PFSK-1 (cell line): ENCODE results near the gene PTGFRN.

ENCODE experiments used
- FOXP2 ChIP-seq: optimal IDR thresholded peaks from 2 replicates; pipeline ENCODE3; 2011; ENCODE audit warnings: borderline replicate concordance, control low read depth, inconsistent platforms; ENCODE audit not compliant: insufficient read depth; ENCODE audit errors: extremely low read length, extremely low read depth
- SIN3A ChIP-seq: IDR thresholded peaks from 2 replicates; pipeline ENCODE4 v1.6.1; 2012; ENCODE audit warnings: mild to moderate bottlenecking, low read length, moderate library complexity, borderline replicate concordance; ENCODE audit not compliant: insufficient read depth
- TF ChIP-seq, protein P1 (sequence below), 2 experiments: IDR thresholded peaks; 2 replicates each; pipeline versions ENCODE4 v1.6.1 to v1.8.0; 2011 to 2012; ENCODE audit warnings: low read depth in 2 of 2, low read length in 2 of 2, control low read depth in 1 of 2, inconsistent platforms in 1 of 2, mild to moderate bottlenecking in 1 of 2, moderate library complexity in 1 of 2; ENCODE audit not compliant: insufficient read depth in 1 of 2

DNA sequence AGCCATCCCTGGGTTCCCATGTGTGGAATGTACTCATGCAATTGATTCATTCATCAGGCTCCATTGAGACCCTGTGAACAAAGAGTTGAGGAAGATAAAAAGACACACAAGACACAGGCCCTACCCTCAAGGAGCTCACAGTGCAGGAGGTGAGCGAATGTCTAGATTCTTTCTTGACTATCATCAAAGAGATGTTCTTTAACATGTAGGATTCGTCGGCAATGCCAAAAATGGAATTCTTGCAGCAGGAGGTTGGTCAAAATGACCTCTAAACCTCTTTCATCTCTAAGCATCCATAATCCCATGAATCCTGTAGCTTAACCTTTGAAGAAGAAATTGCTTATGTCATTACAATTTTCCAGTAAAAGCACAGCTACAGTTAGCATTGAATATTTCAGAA lies 122.5 kb downstream of the PTGFRN start:
- no peak for TF ChIP-seq FOXP2
- TF ChIP-seq, protein P1, sequence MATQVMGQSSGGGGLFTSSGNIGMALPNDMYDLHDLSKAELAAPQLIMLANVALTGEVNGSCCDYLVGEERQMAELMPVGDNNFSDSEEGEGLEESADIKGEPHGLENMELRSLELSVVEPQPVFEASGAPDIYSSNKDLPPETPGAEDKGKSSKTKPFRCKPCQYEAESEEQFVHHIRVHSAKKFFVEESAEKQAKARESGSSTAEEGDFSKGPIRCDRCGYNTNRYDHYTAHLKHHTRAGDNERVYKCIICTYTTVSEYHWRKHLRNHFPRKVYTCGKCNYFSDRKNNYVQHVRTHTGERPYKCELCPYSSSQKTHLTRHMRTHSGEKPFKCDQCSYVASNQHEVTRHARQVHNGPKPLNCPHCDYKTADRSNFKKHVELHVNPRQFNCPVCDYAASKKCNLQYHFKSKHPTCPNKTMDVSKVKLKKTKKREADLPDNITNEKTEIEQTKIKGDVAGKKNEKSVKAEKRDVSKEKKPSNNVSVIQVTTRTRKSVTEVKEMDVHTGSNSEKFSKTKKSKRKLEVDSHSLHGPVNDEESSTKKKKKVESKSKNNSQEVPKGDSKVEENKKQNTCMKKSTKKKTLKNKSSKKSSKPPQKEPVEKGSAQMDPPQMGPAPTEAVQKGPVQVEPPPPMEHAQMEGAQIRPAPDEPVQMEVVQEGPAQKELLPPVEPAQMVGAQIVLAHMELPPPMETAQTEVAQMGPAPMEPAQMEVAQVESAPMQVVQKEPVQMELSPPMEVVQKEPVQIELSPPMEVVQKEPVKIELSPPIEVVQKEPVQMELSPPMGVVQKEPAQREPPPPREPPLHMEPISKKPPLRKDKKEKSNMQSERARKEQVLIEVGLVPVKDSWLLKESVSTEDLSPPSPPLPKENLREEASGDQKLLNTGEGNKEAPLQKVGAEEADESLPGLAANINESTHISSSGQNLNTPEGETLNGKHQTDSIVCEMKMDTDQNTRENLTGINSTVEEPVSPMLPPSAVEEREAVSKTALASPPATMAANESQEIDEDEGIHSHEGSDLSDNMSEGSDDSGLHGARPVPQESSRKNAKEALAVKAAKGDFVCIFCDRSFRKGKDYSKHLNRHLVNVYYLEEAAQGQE (IDR thresholded peaks at IDR 0.05; ENCODE audit: insufficient read depth in 1 of 2, low read depth in 2 of 2, low read length in 2 of 2) = no peak
- TF ChIP-seq SIN3A = no peak
